Right cardiac atrium (tissue), 5 donors: ENCODE measurements around the gene BANF1. TPM values are rescaled to one million over a fixed set of nuclear protein-coding genes. Genes with fewer than 3 reads are reported as not detected.
A peak's percentile ranks its signal among the peaks of the same experiment; 100 is the strongest.

Experiments
- ATAC-seq, 2 donors: fragments of 200-7000 bp; cut with Tn5 transposase; one replicate each; pipeline versions ENCODE4 v1.8.0 to v1.9.1; 2020; ENCODE audit warnings: moderate library complexity in 2 of 2, mild to moderate bottlenecking in 1 of 2
- DNase-seq, 3 donors: peaks; one replicate each; pipeline ENCODE4 v3.0.0-alpha.2; 2020
- H3K27ac ChIP-seq: one replicate; pipeline ENCODE4 v1.5.1; 2013; ENCODE audit warnings: mild to moderate bottlenecking, low read length, control low read depth, moderate library complexity
- H3K27me3 ChIP-seq: one replicate; pipeline ENCODE4 v1.6.1; 2013; ENCODE audit not compliant: control insufficient read depth, insufficient read depth
- H3K4me1 ChIP-seq: one replicate; pipeline ENCODE4 v1.6.1; 2013; ENCODE audit warnings: low read length; ENCODE audit not compliant: control insufficient read depth, insufficient read depth
- H3K4me3 ChIP-seq: one replicate; pipeline ENCODE4 v1.5.1; 2013; ENCODE audit warnings: low read length, control low read depth
- H3K9me3 ChIP-seq: one replicate; pipeline ENCODE4 v1.6.1; 2013; ENCODE audit warnings: low read length; ENCODE audit not compliant: control insufficient read depth
- WGBS: extraction: QIAGEN DNeasy Blood & Tissue Kit; methylation state at CpG from one replicate; pipeline ENCODE4 v1.1.7; 2013; 5-methylcytosine and 5-hydroxymethylcytosine counted together
- intact Hi-C, 4 donors: fragments of 100-400 bp; cut with DNase I; formaldehyde crosslinking; loops; one replicate each; pipeline versions ENCODE4 v1.11.0 to v1.14.0; 2022 to 2023
- polyA plus RNA-seq: library from polyadenylated mRNA; stranded (reverse); fragments of 200-250 nt; gene quantifications from one replicate; pipeline ENCODE4 v1.2.3, GENCODE V29; 2013
- total RNA-seq, 4 donors: library from RNA; stranded (reverse); fragmentation: NEBNext Ultra II Directional; extraction: Animal tissue kit (Norgen Biotek cat#: 25700); gene quantifications; one replicate each; pipeline ENCODE4 v1.2.1, GENCODE V29; 2021
- donor health status: healthy with polysubstance abuse.
- donor health status: DM: no; HTN: yes; CAD: no.
- donor health status: DM: no; HTN: no; CAD: no.
- donor health status: DM: no; HTN: yes; CAD: no; lungs with severe emphysema.
- donor health status: DM: yes; HTN: yes; CAD: no.

BANF1 gene
- total and polyA plus RNA-seq, 5 donors, result 175 to 274 (median 229) TPM

DNA sequence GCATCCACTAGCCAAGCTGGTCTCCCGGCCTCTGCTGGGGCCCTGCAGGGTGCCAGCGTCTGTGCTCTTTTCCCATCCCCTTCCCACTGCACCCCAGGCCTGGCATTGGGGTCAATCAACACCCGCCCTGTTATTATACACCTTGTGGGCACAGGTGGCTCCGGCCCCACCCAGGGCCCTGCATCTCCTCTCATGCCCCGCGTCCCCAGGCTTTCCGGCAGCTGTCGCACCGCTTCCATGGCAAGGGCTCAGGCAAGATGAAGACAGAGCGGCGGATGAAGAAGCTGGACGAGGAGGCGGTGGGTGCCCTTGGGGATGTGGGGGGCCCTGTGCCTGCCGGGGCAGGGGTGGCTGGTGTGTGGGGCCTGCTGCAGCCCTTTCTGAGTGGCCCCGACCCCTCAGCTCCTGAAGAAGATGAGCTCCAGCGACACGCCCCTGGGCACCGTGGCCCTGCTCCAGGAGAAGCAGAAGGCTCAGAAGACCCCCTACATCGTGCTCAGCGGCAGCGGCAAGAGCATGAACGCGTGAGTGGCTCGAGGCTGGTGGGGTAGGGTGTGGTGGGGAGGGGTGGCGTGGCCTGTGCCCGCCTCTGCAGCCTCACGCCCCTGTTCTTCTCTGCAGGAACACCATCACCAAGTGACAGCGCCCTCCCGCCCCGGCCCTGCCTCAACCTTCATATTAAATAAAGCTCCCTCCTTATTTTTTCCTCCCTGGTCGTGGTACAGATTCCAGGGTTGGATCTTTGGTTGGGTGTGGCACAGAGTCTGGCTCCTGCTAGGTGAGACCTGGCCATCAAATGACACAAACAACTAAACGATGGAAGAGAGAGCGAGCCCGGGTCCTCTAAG lies 23.7 kb upstream of the BANF1 start:
- no peak for DNase-seq
- no peaks in the 10 kb centered on the region for H3K9me3 ChIP-seq
- H3K4me1 ChIP-seq, result no peaks in the 10 kb centered on the region
- intact Hi-C loops, result no loop called here
- no peak overlapping the region for H3K4me3 ChIP-seq
- ATAC-seq, result no peak
- no peaks in the 10 kb centered on the region for H3K27me3 ChIP-seq
- 92% methylated on average over 34 of the region's 34 CpGs for WGBS
- H3K27ac ChIP-seq, result no peak overlapping the region

DNA sequence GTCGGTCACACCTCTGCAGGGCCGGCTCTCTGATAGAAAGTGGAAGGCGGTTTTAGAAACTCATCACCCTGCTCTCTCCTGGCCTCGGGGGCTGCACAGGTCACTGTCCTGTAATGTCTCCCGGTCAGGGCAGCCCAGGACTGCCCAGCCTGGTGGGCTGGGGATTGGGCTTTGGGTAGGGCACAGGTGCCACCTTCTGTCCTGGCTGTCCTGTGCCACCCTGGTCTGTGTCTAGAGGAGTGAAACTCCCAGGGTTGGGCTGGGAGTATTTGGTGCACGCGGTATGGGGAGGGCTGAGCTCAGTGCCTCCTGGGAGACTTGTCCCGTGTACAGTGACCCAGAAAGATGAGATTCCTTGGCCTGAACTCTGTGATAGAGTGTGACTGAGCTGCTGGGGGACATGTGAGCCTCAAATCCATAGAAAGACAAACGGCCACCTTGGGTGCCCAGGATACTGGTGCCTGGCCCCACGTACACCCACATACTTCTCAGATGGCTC lies 23.0 kb upstream of the BANF1 start:
- Histone ChIP-seq H3K9me3 (no peaks in the 10 kb centered on the region), H3K4me1 (no peaks in the 10 kb centered on the region), H3K27ac (no peak overlapping the region), H3K27me3 (no peaks in the 10 kb centered on the region), H3K4me3 (no peak overlapping the region)
- ATAC-seq (no peak), DNase-seq (peak in 1 of 3 donors; percentile 15)
- intact Hi-C loops, result no loop called here
- WGBS, result 82% methylated on average over 10 of the region's 10 CpGs

DNA sequence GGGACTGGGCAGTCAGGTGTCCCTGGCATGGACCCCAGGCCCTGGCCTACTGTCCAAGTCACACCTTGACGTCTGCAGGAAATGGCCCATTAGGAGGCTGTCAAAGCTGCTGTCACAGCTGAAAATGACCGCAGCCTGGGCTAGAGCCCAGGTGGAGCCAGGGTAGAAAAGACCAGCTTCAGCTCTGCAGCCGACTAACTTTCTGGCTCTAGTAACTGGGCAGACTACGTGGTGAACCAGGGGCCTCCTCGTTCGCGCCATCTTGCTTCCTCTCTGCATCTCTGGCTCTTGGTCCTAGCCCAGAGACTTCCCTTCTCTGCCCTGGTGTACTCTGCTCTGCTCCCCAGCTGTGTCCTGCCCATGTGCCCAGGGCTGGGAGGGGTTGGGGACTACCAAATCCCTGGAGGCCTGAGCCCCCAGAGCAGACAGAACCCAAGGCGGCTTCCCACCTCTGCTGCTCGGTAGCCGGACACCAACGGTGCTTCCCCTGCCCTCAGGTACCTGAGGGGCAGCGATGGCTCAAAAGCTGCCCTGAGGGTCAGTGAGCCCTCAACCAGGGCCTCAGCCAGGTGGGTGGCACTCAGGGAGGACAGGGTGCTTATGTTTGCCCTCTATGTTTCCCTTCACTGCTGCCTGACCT lies 21.1 kb upstream of the BANF1 start:
- peak in 1 of 2 donors; percentile 8 for ATAC-seq
- H3K4me1 ChIP-seq, result no peaks in the 10 kb centered on the region

DNA sequence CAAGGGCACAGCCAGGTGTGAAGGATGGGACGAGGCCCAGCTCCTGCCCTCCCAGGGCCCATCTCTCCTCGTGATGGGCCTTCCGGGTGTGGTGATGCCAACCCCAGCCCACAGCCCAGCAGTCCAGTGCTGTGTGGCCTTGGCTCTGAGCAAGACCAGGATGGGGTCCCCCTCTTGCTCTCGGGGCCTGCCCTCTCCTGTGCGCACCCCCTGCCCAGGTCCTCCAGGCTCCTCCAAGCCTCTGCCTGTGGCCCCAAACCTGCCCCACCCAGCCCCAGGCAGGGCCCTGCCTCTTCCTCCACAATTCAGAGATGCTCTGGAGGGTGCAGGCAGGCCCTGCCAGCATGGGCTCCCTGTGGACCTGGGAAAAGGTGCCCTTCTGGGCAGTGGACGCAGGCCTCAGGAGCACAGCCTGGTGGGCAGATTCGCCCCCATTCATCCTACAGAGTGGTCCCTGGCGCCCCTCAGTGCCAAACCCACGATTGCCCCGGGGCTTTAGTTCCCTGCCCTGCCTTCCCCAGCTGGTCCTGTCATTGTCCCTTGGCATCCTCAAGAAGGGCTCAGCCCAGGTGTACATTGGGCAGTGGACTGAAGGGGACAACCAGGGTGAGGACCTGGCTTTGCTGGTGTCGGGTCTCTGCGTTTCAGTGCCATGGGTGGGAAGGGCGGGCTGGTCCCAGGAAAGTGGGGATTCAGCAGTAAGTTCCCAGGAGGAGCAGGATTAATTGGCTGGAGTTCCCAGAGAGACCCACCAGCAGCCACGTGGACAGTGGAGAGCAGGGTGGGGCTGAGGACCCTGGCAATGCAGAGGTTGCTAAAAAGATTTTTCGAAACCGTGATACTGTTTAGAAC lies 20.1 kb upstream of the BANF1 start:
- ATAC-seq, result no peak
- Histone ChIP-seq H3K4me3 (no peak overlapping the region), H3K27ac (no peak overlapping the region), H3K4me1 (no peaks in the 10 kb centered on the region), H3K27me3 (no peaks in the 10 kb centered on the region), H3K9me3 (no peaks in the 10 kb centered on the region)
- intact Hi-C loops, result loop anchor here in 2 of 4 donors (10.0 kb wide), 2 partner anchors 267 to 277 kb away; partner anchors contain the start of gene KAT5 (in 1 of the 2)
- WGBS, result 77% methylated on average over 16 of the region's 16 CpGs
- no peak for DNase-seq

More for the DNA sequence above, 21.1 kb upstream of the BANF1 start:
- DNase-seq, result no peak
- H3K27ac ChIP-seq, result no peak overlapping the region
- intact Hi-C loops, result loop anchor here in 2 of 4 donors (10.0 kb wide), 2 partner anchors 266 to 276 kb away; partner anchors contain the start of gene KAT5 (in 1 of the 2)
- H3K4me3 ChIP-seq, result no peak overlapping the region
- no peaks in the 10 kb centered on the region for H3K27me3 ChIP-seq
- no peaks in the 10 kb centered on the region for H3K9me3 ChIP-seq
- 76% methylated on average over 12 of the region's 12 CpGs for WGBS

DNA sequence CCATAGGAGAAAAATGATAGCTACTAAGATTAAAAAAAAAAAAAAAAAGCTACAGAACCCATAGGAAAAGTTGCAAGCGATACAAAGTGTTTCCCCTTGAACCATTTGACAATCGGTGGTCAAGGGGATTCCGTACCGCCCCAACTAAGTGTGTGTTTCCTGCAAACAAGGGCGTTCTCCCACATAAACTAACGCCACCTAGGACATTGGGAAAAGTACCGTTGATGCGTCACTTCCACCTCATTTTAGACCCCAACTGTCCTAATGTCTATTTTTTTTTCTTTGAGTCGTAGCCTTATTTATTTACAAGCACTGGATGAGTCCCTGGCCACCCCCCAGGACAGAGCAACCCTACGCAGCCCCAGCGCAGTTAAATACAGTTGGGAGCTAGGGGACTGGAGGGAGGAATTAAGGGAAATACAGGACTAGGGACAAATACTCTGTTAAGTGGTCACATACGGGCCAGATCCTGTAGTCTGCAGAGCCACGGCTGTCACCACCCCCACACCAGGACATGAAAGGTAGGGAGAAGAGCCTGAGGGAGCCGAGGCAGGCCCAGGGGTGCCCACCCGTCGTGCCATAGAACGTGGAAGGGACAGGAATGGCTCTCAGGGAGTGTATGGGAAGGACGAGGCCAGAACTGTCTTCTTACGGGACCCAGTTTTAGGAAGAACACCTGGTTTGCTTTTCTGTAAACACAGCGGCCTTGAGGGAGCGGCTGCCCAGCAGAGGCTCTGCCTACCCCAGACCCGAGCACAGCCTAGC lies 19.3 kb upstream of the BANF1 start:
- H3K4me3 ChIP-seq, result no peak overlapping the region
- WGBS, result 74% methylated on average over 22 of the region's 22 CpGs
- H3K27ac ChIP-seq, result no peak overlapping the region
- no peaks in the 10 kb centered on the region for H3K4me1 ChIP-seq
- H3K9me3 ChIP-seq, result no peaks in the 10 kb centered on the region
- no peaks in the 10 kb centered on the region for H3K27me3 ChIP-seq
- intact Hi-C loops, result loop anchor here in 2 of 4 donors (10.0 kb wide), 2 partner anchors 268 to 278 kb away; partner anchors contain the start of gene KAT5 (in 1 of the 2)
- ATAC-seq (no peak), DNase-seq (no peak)

DNA sequence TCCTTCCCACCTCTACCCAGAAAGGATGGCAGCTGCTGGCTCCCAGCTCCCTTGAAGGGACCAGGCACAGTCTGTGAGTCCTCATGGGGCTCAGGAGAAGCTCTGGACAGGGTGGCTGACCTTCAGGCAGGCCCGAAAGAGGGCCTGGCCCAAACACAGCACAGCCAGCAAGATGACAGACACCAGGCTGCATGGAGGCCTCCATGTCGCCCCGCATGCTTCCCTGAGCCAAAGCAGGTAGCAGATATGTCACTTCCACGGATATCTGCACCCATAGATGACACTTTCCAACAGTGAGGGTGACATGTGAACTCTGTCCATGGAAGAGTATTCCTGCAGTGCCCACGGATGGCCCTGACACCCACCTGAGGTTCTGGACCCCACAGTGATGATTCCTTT lies 18.7 kb upstream of the BANF1 start:
- WGBS, result 79% methylated on average over 5 of the region's 5 CpGs
- ATAC-seq, result no peak
- intact Hi-C loops, result loop anchor here in 2 of 4 donors (10.0 kb wide), 2 partner anchors 269 to 279 kb away; partner anchors contain the start of gene KAT5 (in 1 of the 2)
- no peak for DNase-seq
- Histone ChIP-seq H3K9me3 (no peaks in the 10 kb centered on the region), H3K27ac (no peak overlapping the region), H3K27me3 (no peaks in the 10 kb centered on the region), H3K4me1 (no peaks in the 10 kb centered on the region), H3K4me3 (no peak overlapping the region)

DNA sequence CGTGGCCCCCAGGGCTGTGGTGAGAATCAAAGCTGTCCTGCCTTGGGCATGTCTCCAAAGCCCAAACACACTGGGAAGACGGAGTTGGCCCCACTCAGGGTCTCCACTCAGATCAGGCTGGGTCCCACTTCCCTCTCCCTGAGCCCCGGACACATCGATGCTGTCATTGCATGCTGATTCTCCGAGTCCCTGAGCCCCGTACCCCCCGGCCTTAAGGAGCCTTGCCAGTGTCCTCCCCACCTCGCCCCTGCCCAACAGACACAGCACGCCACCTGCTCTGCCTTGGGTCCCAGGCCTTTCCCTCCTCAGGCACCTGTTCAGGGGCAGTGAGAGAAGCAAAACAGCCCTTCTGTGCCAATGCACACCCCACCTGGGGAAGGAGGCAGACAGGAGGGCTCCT lies 15.0 kb upstream of the BANF1 start:
- Histone ChIP-seq H3K27ac (no peak overlapping the region), H3K4me1 (no peaks in the 10 kb centered on the region), H3K27me3 (no peaks in the 10 kb centered on the region), H3K9me3 (no peaks in the 10 kb centered on the region), H3K4me3 (no peak overlapping the region)
- ATAC-seq, result no peak
- 85% methylated on average over 9 of the region's 9 CpGs for WGBS
- DNase-seq, result no peak
- intact Hi-C loops, result loop anchor here (5.0 to 10.0 kb wide), 5 partner anchors 100 to 283 kb away; partner anchors contain the start of genes FIBP (in 1 of the 4) and KAT5 (in 1 of the 4)

DNA sequence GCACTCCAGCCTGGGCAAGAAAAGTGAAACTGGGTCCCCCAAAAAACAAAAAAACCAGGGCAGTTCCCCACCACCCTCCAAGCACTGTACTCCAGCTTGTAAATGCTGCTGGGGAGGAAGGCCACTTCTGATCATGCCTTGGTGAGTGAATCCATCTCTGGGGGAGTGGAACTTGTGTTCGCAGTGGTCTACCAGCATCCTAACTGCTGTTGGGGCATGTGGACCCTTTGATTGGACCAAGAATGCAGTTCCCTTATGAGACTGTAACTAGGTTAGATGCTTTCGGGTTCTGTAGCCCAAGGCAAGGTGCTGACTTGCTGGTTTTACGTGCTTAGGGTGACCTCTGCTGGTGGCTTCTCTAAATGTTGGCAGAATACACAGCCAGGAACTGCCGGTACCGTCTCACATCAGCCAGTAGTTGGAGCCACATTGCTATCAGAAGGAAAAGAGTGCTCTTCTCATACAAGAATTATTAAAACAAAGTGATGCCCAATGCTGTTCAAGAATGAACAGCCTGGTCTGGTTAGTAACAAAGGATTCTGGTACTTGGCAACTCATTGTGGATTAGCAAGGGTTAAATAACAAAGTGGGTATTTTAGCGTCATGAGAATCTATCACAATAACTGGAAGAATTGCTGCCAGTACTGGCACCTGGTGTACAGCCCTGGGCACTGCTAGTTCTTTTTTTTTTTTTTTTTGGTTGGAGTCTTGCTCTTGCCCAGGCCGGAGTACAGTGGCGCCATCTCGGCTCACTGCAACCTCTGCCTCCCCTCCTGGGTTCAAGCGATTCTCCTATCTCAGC lies 13.3 kb upstream of the BANF1 start:
- Histone ChIP-seq H3K4me3 (no peak overlapping the region), H3K27ac (no peak overlapping the region), H3K4me1 (no peaks in the 10 kb centered on the region), H3K9me3 (no peaks in the 10 kb centered on the region), H3K27me3 (no peaks in the 10 kb centered on the region)
- ATAC-seq (peak; percentile 96), DNase-seq (peak; percentile 82 to 92 (median 82))
- WGBS, result 21% methylated on average over 10 of the region's 10 CpGs
- intact Hi-C loops, result loop anchor here (2.0 to 10.0 kb wide), 6 partner anchors 102 to 284 kb away; partner anchors contain the start of genes FIBP (in 1 of the 4) and KAT5 (in 1 of the 4)

DNA sequence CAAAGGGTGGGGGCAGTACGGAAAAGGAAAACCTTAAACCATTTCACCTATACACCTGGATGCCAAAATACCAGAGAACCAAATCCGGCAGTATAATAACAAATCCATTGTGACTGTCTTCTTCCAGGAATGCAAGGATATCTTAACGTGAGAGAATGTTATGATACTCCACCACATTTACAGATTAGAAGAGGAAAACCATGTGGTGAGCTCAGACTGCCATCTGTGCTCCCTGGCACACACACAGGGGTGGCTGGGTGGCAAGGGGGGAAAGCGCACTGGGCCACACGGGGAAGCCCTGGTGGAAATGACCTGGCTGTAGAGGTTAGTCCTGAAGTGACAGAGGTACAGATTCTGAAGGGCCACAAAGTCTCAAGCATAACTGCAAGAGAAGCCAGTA lies 10.2 kb upstream of the BANF1 start:
- DNase-seq, result no peak
- no peaks in the 10 kb centered on the region for H3K4me1 ChIP-seq
- intact Hi-C loops, result no loop called here

More for the DNA sequence above, 10.2 kb upstream of the BANF1 start:
- WGBS, result 77% methylated on average over 5 of the region's 5 CpGs
- H3K4me3 ChIP-seq, result no peak overlapping the region
- no peaks in the 10 kb centered on the region for H3K9me3 ChIP-seq
- no peak for ATAC-seq
- no peak overlapping the region for H3K27ac ChIP-seq
- no peaks in the 10 kb centered on the region for H3K27me3 ChIP-seq
